Smooth muscle cell (in vitro differentiated cells): Measurements from ENCODE around the gene UMOD. TPM values are rescaled to one million over a fixed set of nuclear protein-coding genes. Genes with fewer than 3 reads are reported as not detected.

Experiments used
- DNase-seq: peaks from one replicate; lab custom pipeline; 2025; ENCODE audit not compliant: unreplicated experiment; lab: John Stamatoyannopoulos, UW
- H2AFZ ChIP-seq: fragments of 200-600 bp; sonication (generic); 2 replicates; pipeline ENCODE4 v1.6.0; 2016; ENCODE audit warnings: antibody characterized with exemption, low read depth, mild to moderate bottlenecking
- H3F3A ChIP-seq: fragments of 200-600 bp; sonication (generic); 2 replicates; pipeline ENCODE4 v1.6.0; 2017; ENCODE audit warnings: antibody characterized with exemption, low read depth
- H3K27ac ChIP-seq: fragments of 200-600 bp; sonication (generic); 2 replicates; pipeline ENCODE4 v1.5.1; 2016; ENCODE audit warnings: low read depth, mild to moderate bottlenecking
- H3K27me3 ChIP-seq: fragments of 200-600 bp; sonication (generic); 2 replicates; pipeline ENCODE4 v1.6.1; 2016; ENCODE audit warnings: low read depth, mild to moderate bottlenecking
- H3K36me3 ChIP-seq: fragments of 200-600 bp; sonication (generic); 2 replicates; pipeline ENCODE4 v1.5.1; 2016; ENCODE audit warnings: low read depth
- H3K4me1 ChIP-seq: fragments of 200-600 bp; sonication (generic); 2 replicates; pipeline ENCODE4 v1.5.1; 2016; ENCODE audit warnings: low read depth
- H3K4me2 ChIP-seq: fragments of 200-600 bp; sonication (generic); 2 replicates; pipeline ENCODE4 v1.6.0; 2016; ENCODE audit warnings: mild to moderate bottlenecking
- H3K4me3 ChIP-seq: fragments of 200-600 bp; sonication (generic); 2 replicates; pipeline ENCODE4 v1.5.1; 2016; ENCODE audit warnings: mild to moderate bottlenecking
- H3K79me2 ChIP-seq: fragments of 200-600 bp; sonication (generic); 2 replicates; pipeline ENCODE4 v1.6.0; 2016; ENCODE audit warnings: low read depth, mild to moderate bottlenecking
- H3K9ac ChIP-seq: fragments of 200-600 bp; sonication (generic); 2 replicates; pipeline ENCODE4 v1.6.0; 2016; ENCODE audit warnings: low read depth
- H3K9me3 ChIP-seq: fragments of 200-600 bp; sonication (generic); replicated peaks from 2 replicates; pipeline ENCODE4 v1.5.1; 2016; ENCODE audit warnings: low read depth
- H4K20me1 ChIP-seq: fragments of 200-600 bp; sonication (generic); 2 replicates; pipeline ENCODE4 v1.6.0; 2016; ENCODE audit warnings: low read depth
- CTCF ChIP-seq: fragments of 200-600 bp; sonication (generic); IDR thresholded peaks from 2 replicates; pipeline ENCODE4 v1.5.1; 2017; ENCODE audit warnings: borderline replicate concordance, mild to moderate bottlenecking, antibody characterized with exemption; ENCODE audit not compliant: insufficient read depth, poor library complexity, severe bottlenecking
- WGBS: methylation state at CpG from one replicate; pipeline ENCODE4 v1.1.7; 2016; ENCODE audit warnings: low lambda C conversion rate; 5-methylcytosine and 5-hydroxymethylcytosine counted together
- polyA plus RNA-seq: library from polyadenylated mRNA; unstranded; fragments of >200 nt; fragmentation: Nextera tagmentation; extraction: Ambion mirVana; gene quantifications from 2 replicates; pipeline ENCODE4 v1.2.1, GENCODE V29; 2016
- total RNA-seq: library from RNA; depleted of rRNA; stranded (reverse); fragments of >200 nt; gene quantifications from 2 replicates; pipeline ENCODE4 v1.2.3, GENCODE V29; 2014

The UMOD gene
- total and polyA plus RNA-seq, 2 experiments from 2014 or later, result not detected

- Histone ChIP-seq H2AFZ (no peak overlapping the region), H3K27me3 (peaks cover 4% of the 10 kb centered on the region), H3K4me1 (no peaks in the 10 kb centered on the region), H3K4me3 (no peak overlapping the region), H3K4me2 (no peak overlapping the region), H4K20me1 (no peaks in the 10 kb centered on the region), H3F3A (no peaks in the 10 kb centered on the region), H3K36me3 (no peaks in the 10 kb centered on the region), H3K9me3 (no peaks in the 10 kb centered on the region), H3K9ac (no peak overlapping the region), H3K27ac (no peak overlapping the region), H3K79me2 (no peaks in the 10 kb centered on the region)
- DNase-seq, result no peak
- no peak for TF ChIP-seq CTCF
Measured at GRCh38 chr16:20320592-20320991, 31.9 kb downstream of the UMOD start.

- WGBS, result 87% methylated on average over 2 of the region's 2 CpGs
- H3F3A ChIP-seq, result no peaks in the 10 kb centered on the region
- no peaks in the 10 kb centered on the region for H4K20me1 ChIP-seq
- no peak for DNase-seq
- H3K4me2 ChIP-seq, result no peak overlapping the region
- no peaks in the 10 kb centered on the region for H3K9me3 ChIP-seq
- H3K27ac ChIP-seq, result no peak overlapping the region
- H3K9ac ChIP-seq, result no peak overlapping the region
- H3K36me3 ChIP-seq, result no peaks in the 10 kb centered on the region
- no peaks in the 10 kb centered on the region for H3K4me1 ChIP-seq
- peaks cover 4% of the 10 kb centered on the region for H3K27me3 ChIP-seq
- no peak overlapping the region for H2AFZ ChIP-seq
- H3K79me2 ChIP-seq, result no peaks in the 10 kb centered on the region
- no peak for TF ChIP-seq CTCF
- H3K4me3 ChIP-seq, result no peak overlapping the region
Measured at GRCh38 chr16:20320178-20320577, 32.3 kb downstream of the UMOD start.

- peaks cover 4% of the 10 kb centered on the region for H3K27me3 ChIP-seq
- no peaks in the 10 kb centered on the region for H3F3A ChIP-seq
- no peaks in the 10 kb centered on the region for H3K36me3 ChIP-seq
- no peak overlapping the region for H3K9ac ChIP-seq
- no peaks in the 10 kb centered on the region for H3K9me3 ChIP-seq
- no peak overlapping the region for H2AFZ ChIP-seq
- no peaks in the 10 kb centered on the region for H3K4me1 ChIP-seq
- no peak for DNase-seq
- H3K4me2 ChIP-seq, result no peak overlapping the region
- TF ChIP-seq CTCF, result no peak
- no peaks in the 10 kb centered on the region for H4K20me1 ChIP-seq
- WGBS, result 79% methylated on average over 1 of the region's 1 CpG
- H3K79me2 ChIP-seq, result no peaks in the 10 kb centered on the region
- H3K27ac ChIP-seq, result no peak overlapping the region
- H3K4me3 ChIP-seq, result no peak overlapping the region
Measured at GRCh38 chr16:20319406-20319805, 33.1 kb downstream of the UMOD start.

GRCh38 chr16:20318437-20318836 lies 34.1 kb downstream of the UMOD start:
- 66% methylated on average over 3 of the region's 3 CpGs for WGBS
- H3K4me1 ChIP-seq, result no peaks in the 10 kb centered on the region
- H3K9ac ChIP-seq, result no peak overlapping the region
- DNase-seq, result no peak
- H3K27ac ChIP-seq, result no peak overlapping the region
- no peak for TF ChIP-seq CTCF
- no peaks in the 10 kb centered on the region for H4K20me1 ChIP-seq
- peaks cover 4% of the 10 kb centered on the region for H3K27me3 ChIP-seq
- H3K79me2 ChIP-seq, result no peaks in the 10 kb centered on the region
- H3K36me3 ChIP-seq, result no peaks in the 10 kb centered on the region
- H2AFZ ChIP-seq, result no peak overlapping the region
- H3K4me2 ChIP-seq, result no peak overlapping the region
- H3F3A ChIP-seq, result no peaks in the 10 kb centered on the region
- H3K4me3 ChIP-seq, result no peak overlapping the region
- H3K9me3 ChIP-seq, result no peaks in the 10 kb centered on the region
